Epithelial cell of esophagus (primary cell): ENCODE measurements around the gene NFKB1.

Experiments
- DNase-seq: peaks from one replicate; pipeline ENCODE4 v3.0.0; 2010; ENCODE audit warnings: low read depth
- H3K4me3 ChIP-seq: 2 replicates; pipeline ENCODE4 v1.5.1; 2011; ENCODE audit warnings: mild to moderate bottlenecking, low read length, control low read depth
- CTCF ChIP-seq: IDR thresholded peaks from 2 replicates; pipeline ENCODE4 v1.5.1; 2011; ENCODE audit warnings: low read depth, mild to moderate bottlenecking, low read length, control low read depth, inconsistent platforms; ENCODE audit not compliant: insufficient read depth; ENCODE audit errors: missing control alignments

NFKB1 gene

GRCh38 chr4:102578270-102578669 lies 77.1 kb downstream of the NFKB1 start:
- H3K4me3 ChIP-seq: no peak overlapping the region
- TF ChIP-seq CTCF: no peak
- no peak for DNase-seq

- DNase-seq: no peak
- TF ChIP-seq CTCF: no peak
- no peak overlapping the region for H3K4me3 ChIP-seq
Measured at GRCh38 chr4:102578819-102579218, 77.7 kb downstream of the NFKB1 start.

- no peak for TF ChIP-seq CTCF
- no peak for DNase-seq
- H3K4me3 ChIP-seq: no peak overlapping the region
Measured at GRCh38 chr4:102579794-102580462, 78.8 kb downstream of the NFKB1 start.

- TF ChIP-seq CTCF: no peak
- DNase-seq: no peak
- no peak overlapping the region for H3K4me3 ChIP-seq
Measured at GRCh38 chr4:102580463-102580842, 79.3 kb downstream of the NFKB1 start.

- no peak for TF ChIP-seq CTCF
- H3K4me3 ChIP-seq: no peak overlapping the region
- DNase-seq: no peak
Measured at GRCh38 chr4:102584091-102584490, 82.9 kb downstream of the NFKB1 start.

- no peak for TF ChIP-seq CTCF
- DNase-seq: peak; percentile 88
- H3K4me3 ChIP-seq: no peak overlapping the region
Measured at GRCh38 chr4:102585329-102585728, 84.2 kb downstream of the NFKB1 start.

- DNase-seq: peak; percentile 38
- H3K4me3 ChIP-seq: no peak overlapping the region
- no peak for TF ChIP-seq CTCF
Measured at GRCh38 chr4:102586002-102586643, 85.0 kb downstream of the NFKB1 start.
